GM21737 (cell line): ENCODE measurements around the gene MYLK.

ENCODE experiments used
- ATAC-seq: cut with Tn5 transposase; IDR thresholded peaks from one replicate; pipeline ENCODE4 v1.9.1; 2021; ENCODE audit warnings: mild to moderate bottlenecking, moderate library complexity; ENCODE audit not compliant: unreplicated experiment

Gene MYLK

DNA sequence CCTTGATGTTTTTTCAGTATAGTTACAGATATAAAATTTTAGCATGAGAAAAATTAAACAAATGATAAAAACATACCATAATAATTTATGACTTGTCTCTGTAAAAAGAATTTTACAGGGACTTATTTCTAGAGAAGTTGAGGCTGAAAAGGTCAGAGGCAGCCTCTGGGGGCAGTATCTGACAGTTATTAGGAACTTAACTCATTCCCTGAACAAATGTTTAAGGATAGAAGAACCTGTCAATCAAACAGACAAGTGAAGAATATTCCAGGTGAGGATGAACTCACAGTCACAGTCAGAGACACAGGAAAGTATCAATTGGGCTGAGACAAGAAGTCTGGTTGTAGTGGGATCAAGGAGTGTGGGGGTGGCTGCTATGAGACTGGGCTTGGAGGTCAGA, 7.3 kb downstream of the MYLK start:
- ATAC-seq: no peak

DNA sequence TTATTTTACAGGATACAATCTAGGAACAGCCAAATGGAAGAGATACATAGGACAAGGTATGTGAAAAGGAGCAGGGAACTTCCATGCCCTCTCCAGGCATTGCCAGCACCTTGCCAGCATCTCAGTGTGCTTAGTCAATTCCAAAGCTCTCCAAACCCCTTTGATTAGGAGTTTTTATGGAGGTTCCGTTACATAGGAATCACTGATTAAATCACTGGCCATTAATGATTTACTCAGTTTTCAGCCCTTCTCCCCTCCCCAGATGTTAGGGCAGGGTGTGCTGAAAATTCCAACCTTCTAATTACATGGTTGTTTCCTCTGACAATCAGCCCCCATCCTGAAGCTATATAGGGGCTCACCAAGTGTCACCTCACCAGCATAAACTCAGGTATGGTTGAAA, 11.5 kb downstream of the MYLK start:
- no peak for ATAC-seq

DNA sequence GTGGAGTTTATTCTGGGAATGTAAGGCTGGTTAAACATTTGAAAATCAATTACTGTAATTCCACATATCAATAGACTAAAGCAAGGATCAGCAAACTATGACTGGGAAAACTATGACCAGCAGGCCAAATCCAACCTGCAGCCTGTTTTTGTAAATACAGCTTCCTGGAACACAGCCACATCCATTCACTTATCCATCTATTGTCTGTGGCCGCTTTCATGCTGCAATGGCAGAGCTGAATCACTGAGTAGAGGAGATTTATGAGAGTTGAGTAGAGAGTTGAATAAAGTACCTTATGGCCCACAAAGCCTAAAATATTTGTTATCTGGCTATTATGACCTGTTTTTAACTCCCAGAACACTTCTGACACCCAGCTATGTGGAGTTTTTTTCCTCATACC, 12.2 kb downstream of the MYLK start:
- no peak for ATAC-seq

DNA sequence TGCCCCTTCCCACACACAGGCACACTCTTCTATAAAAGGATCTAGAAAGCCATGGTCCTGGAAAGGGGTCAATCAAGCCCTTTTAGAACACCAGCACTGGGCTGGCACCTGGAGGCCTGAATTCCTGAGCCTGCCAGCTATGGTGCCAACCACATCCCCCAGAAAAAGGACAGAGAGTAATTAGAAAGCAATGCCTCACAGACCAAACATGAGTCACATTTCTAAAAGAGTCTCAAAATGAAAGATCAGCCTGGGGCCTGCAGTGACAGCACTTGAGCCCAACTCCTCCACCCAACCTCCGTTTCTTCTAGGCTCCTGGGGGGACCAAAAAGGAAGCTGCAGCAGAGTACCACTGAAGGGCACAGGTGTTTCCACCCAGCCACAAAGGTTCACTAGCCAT, 14.1 kb downstream of the MYLK start:
- no peak for ATAC-seq

DNA sequence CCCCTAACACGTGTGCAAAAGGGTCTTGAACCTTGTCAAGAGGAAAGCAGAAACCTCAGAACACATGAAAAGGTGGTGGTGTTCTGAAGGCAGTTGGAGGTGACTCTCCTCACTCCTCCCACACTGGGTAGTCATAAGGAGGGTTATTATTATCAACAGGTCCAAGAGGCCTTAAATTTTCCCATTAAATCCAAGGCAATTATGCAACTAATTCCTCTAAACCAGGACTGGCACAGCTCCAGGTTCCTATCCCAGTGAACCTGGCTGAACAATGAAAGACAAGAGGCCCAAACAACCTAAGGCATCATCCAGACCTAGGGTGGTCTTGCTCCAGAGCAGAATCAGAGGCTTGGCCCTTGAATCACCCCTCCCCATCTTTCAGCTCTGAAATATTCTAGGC, 15.0 kb downstream of the MYLK start:
- no peak for ATAC-seq

DNA sequence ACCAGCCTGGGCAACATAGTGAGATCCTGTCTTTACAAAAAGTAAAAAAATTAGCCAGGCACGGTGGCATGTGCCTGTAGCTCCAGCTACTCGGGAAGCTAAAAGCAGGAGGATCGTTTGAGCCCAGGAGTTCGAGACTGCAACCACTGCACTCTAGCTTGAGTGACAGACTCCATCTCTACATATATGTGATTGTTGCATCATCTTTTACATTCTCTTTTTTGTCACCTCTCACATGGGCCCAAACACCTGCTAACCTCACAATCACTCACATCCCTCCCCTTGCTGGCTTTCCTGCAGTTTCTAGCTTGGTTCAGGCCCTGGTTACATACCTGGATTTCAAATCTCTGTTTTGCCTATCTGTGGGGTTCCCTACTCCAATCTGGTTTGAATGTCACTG, 19.4 kb downstream of the MYLK start:
- no peak for ATAC-seq

DNA sequence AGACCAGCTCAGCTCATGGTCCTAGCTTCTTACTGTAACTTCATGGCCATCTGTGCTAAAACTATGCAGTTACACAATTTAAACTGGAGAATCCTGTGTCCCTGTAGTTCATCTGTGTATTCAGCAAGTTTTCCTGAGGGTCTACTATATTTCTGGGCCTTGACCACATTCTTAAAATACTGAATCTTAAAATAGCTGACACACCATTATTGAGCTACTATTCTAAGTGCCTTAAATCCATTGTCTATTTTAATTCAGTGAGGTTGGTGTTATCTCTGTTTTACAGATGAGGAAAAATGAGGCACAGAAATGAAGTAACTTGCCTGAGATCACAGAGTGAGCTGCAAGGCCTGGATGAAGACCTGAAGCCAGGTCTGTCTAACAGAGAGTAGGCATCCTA, 22.0 kb downstream of the MYLK start:
- no peak for ATAC-seq

DNA sequence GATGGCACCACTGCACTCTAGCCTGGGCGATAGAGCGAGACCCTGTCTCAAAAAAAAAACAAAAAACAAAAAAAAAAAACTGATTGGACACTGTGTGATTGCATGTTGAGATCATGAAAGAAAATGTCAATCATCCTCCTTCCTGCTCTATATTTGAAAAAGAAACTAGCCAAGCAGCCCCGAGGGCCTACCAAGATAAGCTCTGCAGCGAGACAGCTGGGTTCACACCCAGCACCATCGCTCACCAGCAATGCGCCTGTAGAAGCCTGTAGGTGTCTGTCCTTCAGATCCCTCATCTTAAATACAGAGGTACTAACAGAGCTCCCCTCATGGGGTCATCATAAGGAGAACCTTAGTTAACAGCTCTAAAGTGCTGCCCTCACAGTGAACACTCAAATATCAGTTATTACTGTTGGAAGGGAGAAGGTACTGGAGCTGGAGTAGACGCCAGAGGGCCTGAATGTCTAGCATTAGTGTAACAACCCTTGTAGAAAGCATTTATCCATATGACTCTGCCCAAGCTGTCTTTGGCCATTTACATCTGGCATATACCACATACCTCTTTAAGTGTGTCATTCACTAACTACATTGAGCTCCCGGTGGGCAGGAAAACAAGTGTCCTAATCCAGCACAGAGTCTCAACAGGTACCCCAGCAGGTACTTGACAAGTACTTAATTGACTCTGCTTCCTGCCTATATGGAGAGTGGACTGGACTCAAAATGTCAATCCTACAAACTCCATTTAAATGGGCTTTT, 22.9 kb downstream of the MYLK start:
- no peak for ATAC-seq

DNA sequence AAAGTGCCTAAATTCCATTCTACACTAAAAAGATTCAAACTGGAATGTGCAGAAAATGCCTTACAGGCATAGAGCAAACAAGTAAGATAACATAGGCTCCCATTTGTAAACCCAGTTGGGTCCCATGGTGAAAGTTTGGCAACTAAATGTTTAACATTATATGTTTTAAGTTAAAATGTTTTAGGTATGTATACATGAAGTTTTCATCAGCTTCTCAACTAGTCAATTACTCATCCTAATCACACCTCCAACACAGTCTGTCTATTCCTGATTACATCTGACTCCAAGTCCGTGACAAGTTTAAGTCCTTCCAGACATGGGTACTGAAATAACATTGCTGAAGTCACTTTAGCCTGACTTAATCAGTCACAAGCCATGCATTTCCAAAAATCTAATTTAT, 25.0 kb downstream of the MYLK start:
- no peak for ATAC-seq

DNA sequence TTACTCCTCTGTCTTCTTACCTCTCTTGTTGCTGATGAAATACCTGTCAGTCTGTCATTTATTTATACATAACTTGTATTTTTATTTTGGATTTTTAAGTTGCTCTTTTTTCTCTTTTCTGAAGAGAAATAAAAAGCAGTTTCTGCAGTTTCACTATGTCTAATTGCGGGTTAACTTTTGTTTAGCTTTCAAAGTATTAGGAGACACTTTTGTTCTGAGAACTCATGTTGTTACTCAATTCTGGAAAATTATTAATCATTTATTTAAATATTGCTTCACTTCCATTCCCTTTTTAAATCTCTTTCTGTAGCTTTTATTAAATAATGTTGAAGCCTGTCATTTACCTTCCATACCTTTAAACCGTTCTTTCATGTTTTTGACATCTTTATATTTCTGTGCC, 29.2 kb downstream of the MYLK start:
- ATAC-seq: no peak

DNA sequence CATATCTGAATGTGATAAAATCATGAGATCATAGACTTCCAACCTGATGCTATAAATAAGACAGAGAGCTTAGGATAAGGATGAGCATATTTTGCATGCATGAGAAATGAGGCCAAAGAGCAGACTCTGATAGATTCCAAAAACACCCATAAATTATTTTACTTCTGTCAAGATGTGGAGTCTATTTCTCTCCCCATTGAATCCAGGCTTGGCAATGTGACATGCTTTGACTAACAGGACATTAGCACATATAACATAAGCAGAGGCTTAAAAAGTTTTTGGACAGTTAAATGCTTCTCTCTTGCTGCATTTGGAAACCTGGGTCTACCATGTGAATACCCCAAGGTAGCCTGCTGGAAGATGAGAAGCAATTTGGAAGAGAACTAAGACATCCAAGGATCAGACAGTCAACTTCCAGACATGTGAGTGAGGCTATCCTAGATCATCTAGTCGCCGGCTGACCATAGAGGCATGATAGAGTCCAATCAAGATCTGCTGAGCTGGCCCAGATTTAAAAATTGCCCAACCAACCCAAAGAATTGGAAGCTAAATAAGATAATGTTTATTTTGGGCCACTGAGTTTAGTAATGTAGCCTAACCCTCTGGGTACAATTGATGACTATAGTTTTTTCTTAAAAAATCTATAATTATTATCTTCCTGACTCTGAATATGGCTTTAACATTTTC, 30.3 kb downstream of the MYLK start:
- ATAC-seq: no peak

DNA sequence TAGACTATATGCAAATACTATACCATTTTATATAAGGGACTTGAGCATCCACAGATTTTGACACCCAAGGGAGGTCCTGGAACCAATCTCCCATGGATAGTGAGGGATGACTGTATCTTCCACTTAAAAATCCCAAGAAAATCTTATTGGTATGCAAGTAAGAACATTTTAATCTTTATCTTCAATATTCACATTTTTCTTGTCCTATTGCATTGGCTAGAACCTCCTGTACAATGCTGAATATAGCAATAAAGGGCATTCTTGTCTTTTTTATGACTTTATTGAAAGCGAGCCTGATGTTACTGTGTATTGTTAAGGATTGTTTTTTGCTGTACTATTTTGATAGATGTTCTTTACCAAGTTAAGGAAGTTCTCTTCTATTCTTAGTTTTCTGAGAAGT, 36.9 kb downstream of the MYLK start:
- ATAC-seq: no peak

DNA sequence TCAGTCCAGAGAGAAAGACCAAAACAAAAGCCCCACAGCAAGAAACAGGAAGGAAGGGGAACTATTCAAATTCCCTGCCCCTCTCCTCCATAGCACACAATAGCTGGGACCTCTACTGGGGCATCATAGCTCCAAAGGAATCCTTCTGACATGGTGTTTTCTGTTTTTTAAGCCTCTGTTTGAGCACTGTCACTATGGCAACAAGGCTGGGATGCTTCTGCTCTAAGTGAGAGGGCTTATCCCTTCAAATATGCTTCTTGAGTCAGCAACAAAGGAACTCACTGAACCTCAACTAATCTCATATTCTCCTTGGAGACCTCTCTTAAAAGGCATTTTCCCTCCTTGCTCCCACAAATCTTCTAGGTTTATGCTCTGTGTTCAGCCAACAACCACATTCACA, 40.5 kb downstream of the MYLK start:
- ATAC-seq: no peak

DNA sequence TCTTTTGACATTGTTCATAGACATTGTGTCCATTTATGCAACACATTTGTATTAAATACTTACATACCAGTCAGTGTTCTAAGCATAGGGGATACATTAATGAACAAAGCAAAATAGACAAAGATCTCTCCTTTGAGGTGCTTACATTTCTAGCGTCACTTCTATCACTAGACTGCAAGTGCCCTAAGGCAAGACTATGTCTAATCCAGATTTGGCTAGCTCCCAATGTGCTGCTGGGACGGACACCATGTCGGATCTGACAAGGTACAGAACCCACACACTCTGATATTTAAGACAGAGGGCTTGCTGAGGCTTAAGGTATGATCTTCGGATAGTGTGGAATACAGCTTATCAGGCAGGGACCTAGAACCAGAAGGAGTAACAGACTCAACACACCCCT, 41.4 kb downstream of the MYLK start:
- no peak for ATAC-seq

DNA sequence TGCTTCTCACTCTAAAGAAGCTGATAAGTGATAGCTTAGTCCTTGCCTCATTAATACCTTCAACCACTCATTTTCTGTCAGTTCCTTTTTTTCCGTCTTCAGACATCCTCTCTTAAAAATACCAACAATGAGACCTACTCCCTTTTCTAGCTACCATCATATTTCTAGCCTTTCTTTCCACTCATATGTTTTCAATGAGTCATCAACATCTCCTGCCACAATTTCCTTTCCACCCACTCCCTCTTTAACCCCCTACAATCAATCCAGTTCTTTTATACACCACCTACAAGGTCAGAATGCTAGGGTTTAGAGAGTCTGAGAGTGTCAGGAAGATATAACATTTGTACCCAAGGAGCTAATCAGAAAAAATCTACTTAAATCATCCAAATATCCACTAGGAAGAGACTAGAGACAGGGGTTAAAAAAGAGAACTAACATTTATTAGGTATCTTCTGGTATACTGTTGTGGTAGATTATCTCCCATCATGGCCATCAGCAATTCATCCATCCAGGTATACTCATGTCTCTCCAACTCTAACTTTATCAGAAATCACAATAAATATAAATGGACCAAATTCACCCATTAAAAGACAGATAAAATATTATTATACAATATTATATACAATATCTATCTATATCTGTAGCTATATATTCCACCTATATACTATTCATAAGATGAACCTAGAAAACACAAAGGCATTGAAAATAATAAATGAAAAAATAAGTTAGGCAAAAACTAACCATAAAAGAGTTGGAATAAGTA, 42.5 kb downstream of the MYLK start:
- no peak for ATAC-seq

DNA sequence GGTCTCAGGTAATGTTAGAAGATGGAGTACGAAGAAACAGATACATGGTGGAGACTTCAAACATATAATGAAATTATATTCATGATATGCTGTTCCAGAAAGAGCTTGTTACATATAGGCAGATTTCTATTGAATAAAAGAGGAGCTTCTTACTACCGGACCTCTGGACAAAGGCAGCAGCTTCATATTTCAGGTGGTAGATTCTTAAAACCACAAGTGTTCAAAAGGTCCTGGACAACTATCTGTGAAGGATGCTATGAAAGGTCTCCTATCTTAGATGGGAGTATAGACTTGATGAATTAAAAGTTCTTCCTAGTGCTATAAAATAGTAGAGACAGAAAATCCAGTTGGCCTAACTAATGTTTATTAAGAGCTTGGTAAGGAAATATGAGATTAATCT, 43.2 kb downstream of the MYLK start:
- ATAC-seq: no peak

DNA sequence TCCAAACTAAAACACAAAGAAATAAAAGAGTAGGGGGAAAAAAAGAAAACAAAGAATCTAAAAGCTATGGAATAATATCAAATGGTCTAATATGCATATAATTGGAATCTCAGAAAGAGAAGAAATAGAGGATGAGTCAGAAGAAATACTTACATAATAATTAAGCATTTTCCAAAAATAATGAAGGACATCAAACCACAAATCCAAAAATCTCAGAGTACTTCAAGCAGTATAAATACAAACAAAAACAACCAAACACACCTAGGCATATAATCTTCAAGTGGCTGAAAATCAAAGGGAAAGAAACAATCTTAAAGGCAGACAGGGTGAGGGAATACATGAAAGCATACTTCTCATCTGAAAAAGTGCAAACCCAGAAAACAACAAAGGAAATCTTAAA, 46.3 kb downstream of the MYLK start:
- no peak for ATAC-seq

DNA sequence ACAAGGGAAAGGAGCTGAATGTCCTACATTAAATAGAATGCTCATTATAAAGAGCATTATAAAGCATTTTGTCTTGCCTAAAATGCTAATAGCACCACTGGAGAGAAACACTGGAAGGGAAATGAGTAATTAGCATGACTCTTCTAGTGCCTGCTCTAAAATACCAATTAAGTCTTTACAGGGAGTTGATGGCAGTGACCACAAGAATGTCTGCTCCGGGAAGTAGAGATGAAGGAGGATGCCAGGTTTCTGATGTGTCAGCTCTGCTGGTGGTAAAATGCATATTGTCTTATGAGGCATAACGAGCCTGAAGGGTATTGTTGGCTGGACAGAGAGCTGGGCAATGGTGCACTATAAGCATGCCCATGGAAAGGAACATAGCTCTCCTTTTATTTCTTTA, 49.5 kb downstream of the MYLK start:
- ATAC-seq: no peak

DNA sequence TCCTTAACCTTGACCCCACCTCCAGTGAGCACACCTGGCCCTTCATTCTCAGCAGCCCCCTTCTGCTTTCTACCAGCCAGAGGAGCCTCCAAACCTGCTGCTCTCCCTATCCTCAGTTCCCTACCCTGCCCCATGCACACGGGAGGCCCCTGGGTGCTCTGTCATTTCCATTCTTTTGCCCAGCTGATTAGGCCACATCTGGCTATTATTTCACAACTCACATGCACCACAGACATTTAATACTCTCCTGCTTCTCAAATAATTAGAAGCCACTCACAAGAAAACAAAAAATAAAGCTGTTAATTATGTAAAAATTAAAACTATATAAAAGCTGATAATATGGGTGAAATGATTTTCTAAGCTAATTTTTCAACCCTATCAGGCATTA, 50.7 kb downstream of the MYLK start:
- no peak for ATAC-seq

DNA sequence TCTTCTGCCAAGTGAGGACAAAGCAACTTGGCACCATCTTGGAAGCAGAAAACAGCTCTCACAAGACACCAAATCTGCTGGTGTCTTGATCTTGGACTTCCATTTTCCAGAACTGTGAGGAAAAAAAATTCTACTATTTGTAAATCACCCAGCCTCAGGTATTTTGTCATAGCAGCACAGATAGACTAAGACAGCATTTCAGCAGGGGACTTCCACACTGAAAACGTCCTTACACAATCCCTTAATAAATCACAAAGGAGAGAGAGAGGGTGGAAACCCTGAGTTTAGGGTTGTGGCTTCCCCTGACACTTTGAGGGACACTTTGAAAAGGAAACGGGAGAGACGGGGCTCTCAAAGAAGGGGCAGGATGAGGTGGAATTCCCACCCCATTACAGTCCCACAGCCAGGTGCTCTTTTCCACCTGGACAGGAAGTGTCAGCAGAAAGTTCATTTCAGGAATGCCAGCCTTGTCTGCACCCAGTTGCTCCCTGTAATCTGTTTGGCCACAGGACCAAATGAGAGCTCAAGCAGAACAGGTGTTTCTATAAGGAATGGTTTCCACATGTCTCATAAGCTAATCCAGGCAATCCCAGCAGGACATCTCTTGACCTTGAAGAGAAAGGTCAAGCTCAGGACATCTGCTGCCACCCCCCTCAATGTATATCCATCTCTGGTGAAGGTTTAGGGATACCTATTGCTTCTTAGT, 51.3 kb downstream of the MYLK start:
- ATAC-seq: no peak

DNA sequence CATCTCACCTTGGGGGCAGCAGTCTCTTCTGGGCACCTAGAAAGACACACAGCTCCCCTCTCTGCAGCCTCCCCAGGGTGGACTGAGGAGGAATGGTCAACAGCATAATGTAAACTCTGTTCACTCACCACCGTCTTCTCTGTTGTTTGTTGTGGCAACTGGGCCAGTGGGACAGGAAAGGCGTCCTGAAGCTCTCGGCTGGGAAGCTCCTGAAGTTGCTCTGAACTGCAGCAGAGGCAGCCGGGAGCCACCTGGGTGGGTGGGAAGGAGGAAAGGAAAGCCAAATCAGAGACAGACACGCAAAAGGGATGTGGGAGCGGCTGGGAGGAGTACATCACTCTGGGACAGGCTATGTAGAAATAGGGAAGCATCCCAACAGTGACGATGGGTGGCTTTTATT, 52.7 kb downstream of the MYLK start:
- ATAC-seq: no peak

DNA sequence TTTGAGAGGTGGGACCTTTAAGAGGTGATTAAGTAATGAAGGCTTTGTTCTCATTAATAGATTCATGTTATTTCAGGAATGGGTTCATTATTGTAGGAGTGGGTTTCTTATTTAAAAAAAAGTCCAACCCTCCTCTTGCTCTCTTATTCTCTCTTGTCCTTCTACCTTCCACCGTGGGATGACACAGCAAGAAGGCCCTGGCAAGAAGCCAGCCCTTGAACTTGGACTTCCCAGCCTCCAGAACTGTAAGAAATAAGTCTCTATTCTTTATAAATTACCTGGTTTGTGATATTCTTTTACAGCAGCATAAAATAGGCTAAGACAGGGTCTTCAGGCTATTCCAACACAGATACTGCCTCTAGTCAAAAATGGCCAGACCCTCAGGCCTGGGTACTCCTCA, 62.2 kb downstream of the MYLK start:
- ATAC-seq: no peak
